Naive thymus-derived CD8-positive, alpha-beta T cell (primary cell): Measurements from ENCODE around the gene PGC. TPM values are rescaled to one million over a fixed set of nuclear protein-coding genes. Genes with fewer than 3 reads are reported as not detected.

Experiments
- ATAC-seq, 2 donors: fragments of 150-1000 bp; cut with Tn5 transposase in 1 of 2; sonication (Bioruptor Pico), chemical (Tn5 transposase) in 1 of 2; 1 replicate in 1 of 2; 2 replicates in 1 of 2; pipeline ENCODE4 v1.10.0; 2021; ENCODE audit warnings: mild to moderate bottlenecking in 2 of 2, moderate library complexity in 2 of 2
- POLR2A ChIA-PET: fragments of 350-600 bp; sonication (Branson Sonifier 250); formaldehyde crosslinking; loops from one replicate; lab custom pipeline; 2021; ENCODE audit warnings: antibody characterized with exemption; lab: Charles Lee
- DNase-seq, 10 donors: peaks; one replicate each; pipeline versions ENCODE4 v3.0.0 to v3.0.0-alpha.2; 2020 to 2022
- H3K27ac Mint-ChIP-seq, 10 donors: one replicate each; pipeline ENCODE4 v1.8.0; 2020 to 2022; ENCODE audit warnings: mild to moderate bottlenecking in 10 of 10, mixed read lengths in 10 of 10, moderate library complexity in 4 of 10, inconsistent platforms in 1 of 10
- H3K27me3 Mint-ChIP-seq, 5 donors: one replicate each; pipeline ENCODE4 v1.8.0; 2021 to 2022; ENCODE audit warnings: mixed read lengths in 5 of 5
- H3K36me3 Mint-ChIP-seq, 3 donors: one replicate each; pipeline ENCODE4 v1.8.0; 2020 to 2022; ENCODE audit warnings: mixed read lengths in 3 of 3, mild to moderate bottlenecking in 2 of 3, inconsistent platforms in 1 of 3
- H3K4me1 Mint-ChIP-seq, 4 donors: one replicate each; pipeline ENCODE4 v1.8.0; 2021 to 2022; ENCODE audit warnings: mixed read lengths in 4 of 4
- H3K4me3 Mint-ChIP-seq, 10 donors: one replicate each; pipeline ENCODE4 v1.8.0; 2020 to 2022; ENCODE audit warnings: mild to moderate bottlenecking in 10 of 10, mixed read lengths in 10 of 10, moderate library complexity in 6 of 10, inconsistent platforms in 1 of 10
- H3K9me3 Mint-ChIP-seq, 9 donors: one replicate each; pipeline ENCODE4 v1.8.0; 2020 to 2022; ENCODE audit warnings: mixed read lengths in 9 of 9, mild to moderate bottlenecking in 3 of 9, inconsistent platforms in 1 of 9, moderate library complexity in 1 of 9
- polyA plus RNA-seq, 3 donors: library from polyadenylated mRNA; unstranded; fragments of 300-500 nt; fragmentation: Illumina TruSeq; gene quantifications; one replicate each; pipeline ENCODE4 v1.2.3, GENCODE V29; 2021
- total RNA-seq, 8 experiments: library from RNA in 2 of 8; stranded (reverse) in 2 of 8; gene quantifications; one replicate each; pipeline ENCODE4 v1.2.3 and lab custom pipeline; 2021 to 2026

Gene PGC
- total and polyA plus RNA-seq, 5 experiments from 2014 or later = not detected

- DNase-seq = no peak
- H3K36me3 Mint-ChIP-seq = no peaks in the 10 kb centered on the region
- H3K4me1 Mint-ChIP-seq = peaks cover 23 to 71% (median 31%) of the 10 kb centered on the region in 4 donors
- no peak for ATAC-seq
- POLR2A ChIA-PET = no interaction called here
- H3K27ac Mint-ChIP-seq = peak overlapping the region in 6 of 10 donors; percentile 26 to 82 (median 54)
- no peaks in the 10 kb centered on the region for H3K27me3 Mint-ChIP-seq
- peak overlapping the region in 2 of 10 donors; percentile 4 to 63 for H3K4me3 Mint-ChIP-seq
- H3K9me3 Mint-ChIP-seq = no peaks in the 10 kb centered on the region
These were observed 41.7 kb downstream of the PGC start for GRCh38 chr6:41705311-41705995.

GRCh38 chr6:41704656-41705310 is 42.4 kb downstream of the PGC start:
- DNase-seq (no peak), ATAC-seq (no peak)
- Mint-ChIP-seq H3K27me3 (no peaks in the 10 kb centered on the region), H3K9me3 (no peaks in the 10 kb centered on the region), H3K27ac (peak overlapping the region in 5 of 10 donors; percentile 19 to 82 (median 26)), H3K4me3 (peak overlapping the region in 1 of 10 donors; percentile 63), H3K36me3 (no peaks in the 10 kb centered on the region), H3K4me1 (peaks cover 23 to 69% (median 31%) of the 10 kb centered on the region in 4 donors)
- POLR2A ChIA-PET = interaction anchor here (1.6 kb wide), 1 partner anchor 28 kb away, joined by 3 read pairs; no protein-coding TSS in a partner anchor

- ATAC-seq = no peak
- Mint-ChIP-seq H3K36me3 (no peaks in the 10 kb centered on the region), H3K27ac (peak overlapping the region in 3 of 10 donors; percentile 19 to 65 (median 55)), H3K9me3 (no peaks in the 10 kb centered on the region), H3K27me3 (no peaks in the 10 kb centered on the region), H3K4me3 (no peak overlapping the region), H3K4me1 (peaks cover 23 to 74% (median 29%) of the 10 kb centered on the region in 4 donors)
- POLR2A ChIA-PET = interaction anchor here (1.6 kb wide), 1 partner anchor 29 kb away, joined by 3 read pairs; no protein-coding TSS in a partner anchor
- no peak for DNase-seq
These were observed 43.2 kb downstream of the PGC start for GRCh38 chr6:41704028-41704427.

DNA sequence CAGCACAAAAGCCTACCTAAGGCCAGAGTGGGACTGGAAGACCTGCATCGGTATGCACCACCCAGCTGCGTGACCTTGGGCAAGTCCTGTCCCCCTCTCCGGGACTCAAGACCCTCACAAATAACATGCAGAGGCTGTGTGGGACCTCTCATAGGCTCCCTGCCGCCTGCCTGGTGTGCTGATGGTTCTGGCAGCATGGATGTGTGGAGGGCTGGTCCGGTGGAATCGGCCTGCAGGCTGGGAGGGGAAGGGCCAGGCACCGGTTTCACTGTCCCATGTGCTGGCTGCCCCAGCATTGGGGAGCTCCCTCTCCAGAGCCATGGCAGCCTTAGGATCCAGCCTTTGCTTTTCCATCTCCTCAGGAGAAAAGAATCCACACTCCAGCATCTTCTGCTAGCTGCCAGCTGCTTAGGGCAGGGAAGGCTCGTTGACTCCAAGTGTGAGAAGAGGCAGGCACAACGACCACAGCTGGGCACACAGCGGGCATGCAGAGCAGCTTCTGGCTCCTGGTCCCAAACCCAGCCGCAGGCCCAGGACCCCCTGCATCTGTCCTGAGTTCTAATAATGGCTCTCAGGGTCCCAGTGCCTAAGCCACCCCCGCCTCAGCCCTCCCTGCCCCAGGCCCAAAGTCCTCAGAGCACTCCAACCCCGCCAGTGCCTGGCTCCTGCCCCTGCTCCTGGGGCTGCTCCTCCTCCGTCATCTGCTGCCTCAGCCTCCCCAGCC is 44.3 kb downstream of the PGC start:
- Mint-ChIP-seq H3K27ac (no peak overlapping the region), H3K36me3 (no peaks in the 10 kb centered on the region), H3K4me1 (peaks cover 16 to 67% (median 20%) of the 10 kb centered on the region in 4 donors), H3K4me3 (no peak overlapping the region), H3K9me3 (no peaks in the 10 kb centered on the region), H3K27me3 (no peaks in the 10 kb centered on the region)
- POLR2A ChIA-PET = no interaction called here
- DNase-seq = no peak
- no peak for ATAC-seq

DNA sequence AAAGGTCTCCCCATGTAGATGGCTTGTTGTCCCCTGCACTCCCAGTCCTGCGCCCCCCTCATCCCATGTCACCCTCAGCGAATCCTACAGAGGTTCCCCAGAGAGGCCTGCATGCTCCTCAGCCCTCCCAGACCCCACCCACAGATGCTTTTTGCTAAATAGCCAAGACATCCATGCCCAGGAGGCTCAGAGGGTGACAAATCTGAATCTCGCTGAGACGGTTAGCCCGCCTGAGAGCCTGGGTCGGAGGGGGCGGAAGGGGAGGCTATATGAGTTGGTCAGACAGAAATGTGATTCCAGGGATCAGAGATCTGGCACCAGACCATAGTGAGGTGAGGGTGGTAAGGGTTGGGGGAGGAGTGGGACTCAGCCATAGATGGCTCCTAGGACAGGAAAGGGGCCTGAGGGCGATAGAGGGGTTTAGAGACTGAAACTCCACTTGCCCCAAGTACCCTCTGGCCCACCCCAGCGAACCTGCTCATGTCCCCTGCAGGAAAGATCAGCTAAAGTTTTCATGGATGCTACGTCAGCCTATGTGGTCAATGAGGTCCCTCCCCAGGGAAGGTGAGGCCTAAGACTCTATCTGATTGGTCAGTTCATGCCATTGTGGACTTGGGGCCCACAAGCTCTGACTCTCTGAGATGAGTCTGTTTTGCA is 45.0 kb downstream of the PGC start:
- no peaks in the 10 kb centered on the region for H3K27me3 Mint-ChIP-seq
- no peak for DNase-seq
- H3K9me3 Mint-ChIP-seq = no peaks in the 10 kb centered on the region
- no peak overlapping the region for H3K4me3 Mint-ChIP-seq
- H3K36me3 Mint-ChIP-seq = no peaks in the 10 kb centered on the region
- no peak for ATAC-seq
- peaks cover 8 to 63% (median 13%) of the 10 kb centered on the region in 4 donors for H3K4me1 Mint-ChIP-seq
- POLR2A ChIA-PET = no interaction called here
- peak overlapping the region in 1 of 10 donors; percentile 21 for H3K27ac Mint-ChIP-seq

GRCh38 chr6:41700463-41701347 is 46.5 kb downstream of the PGC start:
- peak overlapping the region in 5 of 10 donors; percentile 19 to 69 (median 28) for H3K27ac Mint-ChIP-seq
- no peak for DNase-seq
- no peak overlapping the region for H3K4me3 Mint-ChIP-seq
- POLR2A ChIA-PET = interaction anchor here (0.7 kb wide), 1 partner anchor 82 kb away, joined by 6 read pairs; no protein-coding TSS in a partner anchor
- H3K27me3 Mint-ChIP-seq = no peaks in the 10 kb centered on the region
- H3K4me1 Mint-ChIP-seq = peaks cover 0 to 48% (median 5%) of the 10 kb centered on the region in 4 donors
- H3K9me3 Mint-ChIP-seq = no peaks in the 10 kb centered on the region
- no peaks in the 10 kb centered on the region for H3K36me3 Mint-ChIP-seq
- ATAC-seq = no peak

- H3K4me3 Mint-ChIP-seq = no peak overlapping the region
- H3K27ac Mint-ChIP-seq = peak overlapping the region in 1 of 10 donors; percentile 40
- H3K27me3 Mint-ChIP-seq = no peaks in the 10 kb centered on the region
- DNase-seq = no peak
- POLR2A ChIA-PET = no interaction called here
- no peaks in the 10 kb centered on the region for H3K36me3 Mint-ChIP-seq
- no peak for ATAC-seq
- peaks cover 0 to 37% (median 3%) of the 10 kb centered on the region in 4 donors for H3K4me1 Mint-ChIP-seq
- no peaks in the 10 kb centered on the region for H3K9me3 Mint-ChIP-seq
These were observed 48.1 kb downstream of the PGC start for GRCh38 chr6:41699063-41699462.

- Mint-ChIP-seq H3K36me3 (no peaks in the 10 kb centered on the region), H3K27me3 (no peaks in the 10 kb centered on the region), H3K27ac (no peak overlapping the region), H3K4me1 (peaks cover 0 to 30% (median 3%) of the 10 kb centered on the region in 4 donors), H3K9me3 (no peaks in the 10 kb centered on the region), H3K4me3 (no peak overlapping the region)
- DNase-seq (peak in 1 of 10 donors; percentile 2), ATAC-seq (no peak)
- POLR2A ChIA-PET = no interaction called here
These were observed 49.1 kb downstream of the PGC start for GRCh38 chr6:41697861-41698781.

DNA sequence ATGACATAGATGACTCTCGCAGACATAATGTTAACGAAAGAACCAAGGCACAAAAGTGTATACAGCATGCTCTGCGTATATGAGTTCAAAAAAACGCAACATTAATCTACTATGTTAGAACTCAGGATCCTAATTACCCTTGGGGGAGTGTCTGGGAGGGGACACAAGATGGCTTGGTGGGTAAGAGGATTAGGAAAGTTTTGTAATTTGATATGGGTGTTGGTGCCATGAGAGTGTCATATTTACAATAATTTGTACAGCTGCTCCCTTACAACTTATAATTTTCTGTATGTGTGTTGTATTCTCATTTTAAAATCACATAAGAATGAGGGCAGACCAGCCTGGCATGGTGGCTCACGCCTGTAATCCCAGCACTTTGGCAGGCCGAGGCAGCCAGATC is 50.4 kb downstream of the PGC start:
- no peaks in the 10 kb centered on the region for H3K36me3 Mint-ChIP-seq
- no peak overlapping the region for H3K27ac Mint-ChIP-seq
- no peaks in the 10 kb centered on the region for H3K27me3 Mint-ChIP-seq
- peaks cover 0 to 24% (median 4%) of the 10 kb centered on the region in 4 donors for H3K4me1 Mint-ChIP-seq
- DNase-seq (no peak), ATAC-seq (no peak)
- no peaks in the 10 kb centered on the region for H3K9me3 Mint-ChIP-seq
- H3K4me3 Mint-ChIP-seq = no peak overlapping the region
- POLR2A ChIA-PET = no interaction called here

- no peak overlapping the region for H3K27ac Mint-ChIP-seq
- H3K4me1 Mint-ChIP-seq = peaks cover 0 to 20% (median 2%) of the 10 kb centered on the region in 4 donors
- ATAC-seq (no peak), DNase-seq (no peak)
- H3K27me3 Mint-ChIP-seq = no peaks in the 10 kb centered on the region
- H3K4me3 Mint-ChIP-seq = no peak overlapping the region
- H3K9me3 Mint-ChIP-seq = no peaks in the 10 kb centered on the region
- H3K36me3 Mint-ChIP-seq = no peaks in the 10 kb centered on the region
- POLR2A ChIA-PET = no interaction called here
These were observed 51.4 kb downstream of the PGC start for GRCh38 chr6:41695825-41696224.
